Tibial nerve (tissue), 4 donors: ENCODE data around the gene ADAD2. TPM values are rescaled to one million over a fixed set of nuclear protein-coding genes. Genes with fewer than 3 reads are reported as not detected.

Experiments used
- DNase-seq, 2 donors: peaks; one replicate each; pipeline ENCODE4 v3.0.0-alpha.2; 2019; ENCODE audit warnings: low spot score in 2 of 2
- H3K27ac ChIP-seq, 4 donors: fragments of 200-600 bp; sonication (generic) in 3 of 4; one replicate each; pipeline ENCODE4 v1.5.1; 2017 to 2019; ENCODE audit warnings: mild to moderate bottlenecking in 1 of 4
- H3K27me3 ChIP-seq, 2 donors: fragments of 200-600 bp; sonication (generic) in 1 of 2; one replicate each; pipeline versions ENCODE4 v1.5.1 to v1.6.0; 2017 to 2019
- H3K36me3 ChIP-seq, 3 donors: fragments of 200-600 bp; sonication (generic); one replicate each; pipeline ENCODE4 v1.5.1; 2018 to 2019
- H3K4me1 ChIP-seq, 4 donors: fragments of 200-600 bp; sonication (generic) in 3 of 4; one replicate each; pipeline ENCODE4 v1.5.1; 2017 to 2019
- H3K4me3 ChIP-seq, 4 donors: fragments of 200-600 bp; sonication (generic) in 3 of 4; one replicate each; pipeline ENCODE4 v1.5.1; 2017 to 2019; ENCODE audit warnings: mild to moderate bottlenecking in 1 of 4, moderate library complexity in 1 of 4
- H3K9me3 ChIP-seq, 4 donors: fragments of 200-600 bp; sonication (generic) in 3 of 4; one replicate each; pipeline ENCODE4 v1.5.1; 2017 to 2019
- EP300 ChIP-seq, 2 donors: sonication (generic); formaldehyde crosslinking; IDR thresholded peaks; one replicate each; pipeline ENCODE4 v1.6.1; 2017; ENCODE audit warnings: antibody characterized with exemption in 2 of 2, mild to moderate bottlenecking in 1 of 2
- POLR2A ChIP-seq, 2 donors: fragments of 450-650 bp; IDR thresholded peaks; one replicate each; pipeline ENCODE4 v1.6.1; 2017; ENCODE audit warnings: antibody characterized with exemption in 2 of 2, mild to moderate bottlenecking in 2 of 2, moderate library complexity in 2 of 2
- WGBS, 2 donors: methylation state at CpG; one replicate each; pipeline ENCODE4 v1.1.5; 2018; 5-methylcytosine and 5-hydroxymethylcytosine counted together
- total RNA-seq, 4 donors: library from RNA; depleted of rRNA; stranded (reverse); fragments of >200 nt; gene quantifications; one replicate each; pipeline ENCODE4 v1.1.0, GENCODE V29; 2016
- TF ChIP-seq, protein P1 (sequence below), 5 experiments: fragments of 200-600 bp in 3 of 5; fragments of 450-650 bp in 2 of 5; sonication (generic) in 3 of 5; IDR thresholded peaks; one replicate each; pipeline ENCODE4 v1.5.1; 2016 to 2019; ENCODE audit warnings: antibody characterized with exemption in 5 of 5, mild to moderate bottlenecking in 3 of 5, moderate library complexity in 2 of 5

The ADAD2 gene
- total RNA-seq, 4 donors from 2014 or later = 1.2 TPM; not detected in 3

DNA sequence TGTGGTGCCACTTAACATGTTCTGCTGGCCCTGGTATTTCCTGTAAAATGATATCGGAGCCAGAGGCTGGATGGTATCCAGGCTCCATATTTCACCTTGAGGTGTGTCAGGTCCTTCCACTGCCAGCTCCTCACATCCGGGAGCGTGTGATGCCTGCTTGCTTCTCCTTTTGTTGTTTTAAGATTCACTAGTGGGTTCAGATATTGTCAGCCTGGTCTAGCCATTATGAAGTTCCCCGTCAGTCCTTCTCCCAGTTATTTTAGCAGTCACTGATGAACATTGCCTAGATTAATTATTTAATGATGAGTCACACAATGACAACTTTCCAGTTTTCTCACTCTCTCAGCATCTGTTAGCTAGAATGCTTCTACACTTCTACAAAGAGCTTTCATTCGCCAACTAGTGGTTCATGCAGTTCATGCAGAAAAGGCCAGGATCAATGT lies 34.6 kb upstream of the ADAD2 start:
- Histone ChIP-seq H3K27me3 (no peaks in the 10 kb centered on the region), H3K9me3 (no peaks in the 10 kb centered on the region), H3K4me1 (peaks cover 0 to 6% (median 0%) of the 10 kb centered on the region in 4 donors), H3K27ac (no peak overlapping the region), H3K36me3 (no peaks in the 10 kb centered on the region), H3K4me3 (no peak overlapping the region)
- TF ChIP-seq, protein P1, sequence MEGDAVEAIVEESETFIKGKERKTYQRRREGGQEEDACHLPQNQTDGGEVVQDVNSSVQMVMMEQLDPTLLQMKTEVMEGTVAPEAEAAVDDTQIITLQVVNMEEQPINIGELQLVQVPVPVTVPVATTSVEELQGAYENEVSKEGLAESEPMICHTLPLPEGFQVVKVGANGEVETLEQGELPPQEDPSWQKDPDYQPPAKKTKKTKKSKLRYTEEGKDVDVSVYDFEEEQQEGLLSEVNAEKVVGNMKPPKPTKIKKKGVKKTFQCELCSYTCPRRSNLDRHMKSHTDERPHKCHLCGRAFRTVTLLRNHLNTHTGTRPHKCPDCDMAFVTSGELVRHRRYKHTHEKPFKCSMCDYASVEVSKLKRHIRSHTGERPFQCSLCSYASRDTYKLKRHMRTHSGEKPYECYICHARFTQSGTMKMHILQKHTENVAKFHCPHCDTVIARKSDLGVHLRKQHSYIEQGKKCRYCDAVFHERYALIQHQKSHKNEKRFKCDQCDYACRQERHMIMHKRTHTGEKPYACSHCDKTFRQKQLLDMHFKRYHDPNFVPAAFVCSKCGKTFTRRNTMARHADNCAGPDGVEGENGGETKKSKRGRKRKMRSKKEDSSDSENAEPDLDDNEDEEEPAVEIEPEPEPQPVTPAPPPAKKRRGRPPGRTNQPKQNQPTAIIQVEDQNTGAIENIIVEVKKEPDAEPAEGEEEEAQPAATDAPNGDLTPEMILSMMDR (IDR thresholded peaks at IDR 0.05) = no peak
- TF ChIP-seq POLR2A (IDR thresholded peaks at IDR 0.05) (no peak), EP300 (IDR thresholded peaks at IDR 0.05) (no peak)
- 71 to 76% methylated on average over 5 of the region's 5 CpGs for WGBS, 2 donors
- no peak for DNase-seq

GRCh38 chr16:84159007-84159406 lies 31.9 kb upstream of the ADAD2 start:
- no peaks in the 10 kb centered on the region for H3K4me1 ChIP-seq
- no peaks in the 10 kb centered on the region for H3K27me3 ChIP-seq
- H3K4me3 ChIP-seq = no peak overlapping the region
- 26 to 35% methylated on average over 9 of the region's 9 CpGs for WGBS, 2 donors
- no peaks in the 10 kb centered on the region for H3K36me3 ChIP-seq
- no peak for DNase-seq
- TF ChIP-seq, protein P1 (IDR thresholded peaks at IDR 0.05) = no peak
- TF ChIP-seq POLR2A (IDR thresholded peaks at IDR 0.05) (no peak), EP300 (IDR thresholded peaks at IDR 0.05) (no peak)
- H3K9me3 ChIP-seq = no peaks in the 10 kb centered on the region
- no peak overlapping the region for H3K27ac ChIP-seq

GRCh38 chr16:84159800-84160199 lies 31.2 kb upstream of the ADAD2 start:
- no peak overlapping the region for H3K27ac ChIP-seq
- 20 to 71% methylated on average over 1 of the region's 1 CpG for WGBS, 2 donors
- H3K36me3 ChIP-seq = no peaks in the 10 kb centered on the region
- H3K27me3 ChIP-seq = peaks cover 0 to 5% of the 10 kb centered on the region in 2 donors
- no peaks in the 10 kb centered on the region for H3K4me1 ChIP-seq
- no peaks in the 10 kb centered on the region for H3K9me3 ChIP-seq
- no peak for DNase-seq
- TF ChIP-seq POLR2A (IDR thresholded peaks at IDR 0.05) (no peak), EP300 (IDR thresholded peaks at IDR 0.05) (no peak)
- TF ChIP-seq, protein P1 (IDR thresholded peaks at IDR 0.05) = no peak
- H3K4me3 ChIP-seq = no peak overlapping the region

DNA sequence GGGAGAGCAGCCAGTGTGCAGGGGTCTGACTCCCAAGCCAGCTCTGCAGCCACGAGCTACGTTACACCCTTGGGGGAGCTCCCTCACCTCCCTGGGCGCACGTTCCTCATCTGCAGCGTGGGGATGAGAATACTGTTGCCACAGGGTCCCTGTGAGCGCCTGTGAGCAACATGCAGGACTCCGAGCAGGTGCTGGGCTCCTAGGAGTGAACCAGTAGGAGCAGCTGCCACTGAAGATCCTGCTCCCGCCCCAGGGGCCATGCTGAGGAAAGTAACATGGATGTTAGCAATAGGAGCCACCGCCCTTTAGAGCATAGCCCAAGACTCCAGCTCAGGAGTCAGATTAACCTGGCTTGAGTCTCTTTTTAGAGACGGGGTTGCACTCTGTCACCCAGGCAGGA lies 29.9 kb upstream of the ADAD2 start:
- Histone ChIP-seq H3K27me3 (peaks cover 0 to 5% of the 10 kb centered on the region in 2 donors), H3K9me3 (no peaks in the 10 kb centered on the region), H3K36me3 (no peaks in the 10 kb centered on the region), H3K4me1 (no peaks in the 10 kb centered on the region), H3K27ac (no peak overlapping the region), H3K4me3 (no peak overlapping the region)
- DNase-seq = no peak
- TF ChIP-seq, protein P1 (IDR thresholded peaks at IDR 0.05) = no peak
- TF ChIP-seq EP300 (IDR thresholded peaks at IDR 0.05) (no peak), POLR2A (IDR thresholded peaks at IDR 0.05) (no peak)
- 72 to 81% methylated on average over 9 to 10 of the region's 10 CpGs for WGBS, 2 donors

DNA sequence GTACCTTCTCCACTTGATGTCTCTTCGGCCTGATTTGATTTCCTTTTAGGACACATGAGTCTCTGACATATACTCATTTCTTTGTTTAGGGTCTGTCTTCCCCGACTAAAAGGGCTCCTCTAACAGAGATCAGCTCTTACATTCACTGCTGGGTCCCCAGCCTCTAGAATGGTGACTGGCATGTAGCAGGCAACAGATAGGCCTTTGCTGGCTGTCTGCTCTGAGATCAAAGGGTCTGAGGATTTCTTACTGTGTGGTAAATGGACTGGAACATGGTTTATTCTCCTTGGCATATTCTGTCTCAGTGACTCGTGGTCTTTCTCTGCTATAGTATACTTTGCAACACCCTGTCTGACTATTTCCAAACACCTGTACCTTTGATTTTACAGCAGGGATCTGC lies 29.2 kb upstream of the ADAD2 start:
- no peaks in the 10 kb centered on the region for H3K9me3 ChIP-seq
- no peaks in the 10 kb centered on the region for H3K36me3 ChIP-seq
- DNase-seq = no peak
- H3K4me3 ChIP-seq = no peak overlapping the region
- H3K27ac ChIP-seq = no peak overlapping the region
- 37 to 48% methylated on average over 3 of the region's 3 CpGs for WGBS, 2 donors
- TF ChIP-seq EP300 (IDR thresholded peaks at IDR 0.05) (no peak), POLR2A (IDR thresholded peaks at IDR 0.05) (no peak)
- TF ChIP-seq, protein P1 (IDR thresholded peaks at IDR 0.05) = no peak
- peaks cover 0 to 5% of the 10 kb centered on the region in 2 donors for H3K27me3 ChIP-seq
- H3K4me1 ChIP-seq = no peaks in the 10 kb centered on the region
